ENCODE results near the gene ABHD12.

DNA sequence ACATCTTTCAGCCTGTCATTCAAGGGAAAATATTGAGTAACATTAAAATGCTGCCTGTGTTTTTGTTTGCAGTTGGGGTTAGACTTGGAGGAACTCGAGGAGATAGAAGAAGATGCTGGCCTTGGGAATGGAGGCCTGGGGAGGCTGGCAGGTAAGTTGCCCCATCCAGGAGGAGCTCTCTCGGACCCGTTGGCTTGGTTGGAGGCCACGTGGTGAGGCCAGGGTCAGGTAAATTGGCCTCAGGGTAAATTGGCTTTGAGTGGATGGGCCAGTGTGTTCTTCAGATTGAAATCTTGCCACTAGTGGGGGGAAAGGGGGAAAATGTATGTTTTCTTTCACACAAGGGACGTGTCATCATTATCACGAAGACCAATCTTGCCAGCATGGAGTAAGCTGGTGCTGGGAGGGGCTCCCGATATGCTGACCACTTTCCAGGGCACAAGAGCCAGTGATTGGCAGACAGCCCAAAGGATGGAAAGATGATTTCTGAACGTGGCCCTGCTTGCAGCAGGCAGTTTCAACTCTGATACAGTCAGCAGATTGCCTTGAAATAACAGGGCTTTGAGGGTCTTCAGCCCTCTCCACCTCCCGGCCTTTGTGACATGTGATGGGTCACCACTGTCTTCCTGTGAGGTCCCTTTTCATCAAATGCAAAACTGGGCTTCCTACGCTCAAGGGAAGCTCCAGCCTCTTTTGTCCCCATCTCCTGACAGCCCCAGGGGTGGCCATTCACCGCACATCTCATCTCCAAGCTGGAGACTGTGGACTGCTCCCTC is 121.4 kb downstream of the ABHD12 start:
- no peak for TF ChIP-seq EZH2 (IDR thresholded peaks at IDR 0.05; ENCODE audit: borderline replicate concordance, control insufficient read depth, low read depth, low read length)
- TF ChIP-seq CHD2 (IDR thresholded peaks at IDR 0.05; ENCODE audit: borderline replicate concordance, low read depth, low read length) = no peak
- TF ChIP-seq SPI1 (IDR thresholded peaks at IDR 0.05; ENCODE audit: borderline replicate concordance, insufficient read depth, low read depth, low read length) = no peak
- no peak for TF ChIP-seq NFIC (IDR thresholded peaks at IDR 0.05; ENCODE audit: low read depth, low read length)
- no peak for TF ChIP-seq POLR2A (IDR thresholded peaks at IDR 0.05; ENCODE audit: low read depth, low read length)
- TF ChIP-seq RCOR1 (conservative IDR thresholded peaks at IDR 0.05; ENCODE audit: low read depth, low read length) = no peak
- TF ChIP-seq, protein P1, sequence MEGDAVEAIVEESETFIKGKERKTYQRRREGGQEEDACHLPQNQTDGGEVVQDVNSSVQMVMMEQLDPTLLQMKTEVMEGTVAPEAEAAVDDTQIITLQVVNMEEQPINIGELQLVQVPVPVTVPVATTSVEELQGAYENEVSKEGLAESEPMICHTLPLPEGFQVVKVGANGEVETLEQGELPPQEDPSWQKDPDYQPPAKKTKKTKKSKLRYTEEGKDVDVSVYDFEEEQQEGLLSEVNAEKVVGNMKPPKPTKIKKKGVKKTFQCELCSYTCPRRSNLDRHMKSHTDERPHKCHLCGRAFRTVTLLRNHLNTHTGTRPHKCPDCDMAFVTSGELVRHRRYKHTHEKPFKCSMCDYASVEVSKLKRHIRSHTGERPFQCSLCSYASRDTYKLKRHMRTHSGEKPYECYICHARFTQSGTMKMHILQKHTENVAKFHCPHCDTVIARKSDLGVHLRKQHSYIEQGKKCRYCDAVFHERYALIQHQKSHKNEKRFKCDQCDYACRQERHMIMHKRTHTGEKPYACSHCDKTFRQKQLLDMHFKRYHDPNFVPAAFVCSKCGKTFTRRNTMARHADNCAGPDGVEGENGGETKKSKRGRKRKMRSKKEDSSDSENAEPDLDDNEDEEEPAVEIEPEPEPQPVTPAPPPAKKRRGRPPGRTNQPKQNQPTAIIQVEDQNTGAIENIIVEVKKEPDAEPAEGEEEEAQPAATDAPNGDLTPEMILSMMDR (IDR thresholded peaks at IDR 0.05 in 2 of 3, conservative IDR thresholded peaks at IDR 0.05 in 1 of 3; ENCODE audit: control insufficient read depth in 2 of 3, extremely low read depth in 1 of 3, insufficient read depth in 1 of 3, low read depth in 3 of 3, low read length in 3 of 3) = no peak
- TF ChIP-seq KDM1A (IDR thresholded peaks at IDR 0.05; ENCODE audit: borderline replicate concordance) = no peak
- no peak for TF ChIP-seq TARDBP (IDR thresholded peaks at IDR 0.05; ENCODE audit: borderline replicate concordance)
- no peak for TF ChIP-seq HDGF (IDR thresholded peaks at IDR 0.05)
- no peak for TF ChIP-seq HDAC2 (IDR thresholded peaks at IDR 0.05)
- no peak for TF ChIP-seq ZNF217 (IDR thresholded peaks at IDR 0.05)
- TF ChIP-seq, protein P2, sequence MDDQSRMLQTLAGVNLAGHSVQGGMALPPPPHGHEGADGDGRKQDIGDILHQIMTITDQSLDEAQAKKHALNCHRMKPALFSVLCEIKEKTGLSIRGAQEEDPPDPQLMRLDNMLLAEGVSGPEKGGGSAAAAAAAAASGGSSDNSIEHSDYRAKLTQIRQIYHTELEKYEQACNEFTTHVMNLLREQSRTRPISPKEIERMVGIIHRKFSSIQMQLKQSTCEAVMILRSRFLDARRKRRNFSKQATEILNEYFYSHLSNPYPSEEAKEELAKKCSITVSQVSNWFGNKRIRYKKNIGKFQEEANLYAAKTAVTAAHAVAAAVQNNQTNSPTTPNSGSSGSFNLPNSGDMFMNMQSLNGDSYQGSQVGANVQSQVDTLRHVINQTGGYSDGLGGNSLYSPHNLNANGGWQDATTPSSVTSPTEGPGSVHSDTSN (IDR thresholded peaks at IDR 0.05; ENCODE audit: insufficient replicate concordance, low read depth, low read length) = no peak
- no peak for TF ChIP-seq EP300 (IDR thresholded peaks at IDR 0.05; ENCODE audit: borderline replicate concordance in 1 of 2, control insufficient read depth in 1 of 2, low read depth in 2 of 2, low read length in 2 of 2)
